ENCODE results near the gene LONP1.

LONP1 gene

GRCh38 chr19:5690125-5690954 is 29.6 kb downstream of the LONP1 start, which contains the start of gene RPL36 (continued):
- TF ChIP-seq ZSCAN18 (tag by site-specific recombination; IDR thresholded peaks at IDR 0.05) (peak; percentile 59; the same call in 1 of the 2 replicates), ZNF10 (tag by site-specific recombination; IDR thresholded peaks at IDR 0.05) (0 out of 2 replicates have a peak, but pooled peaks have one; percentile 30), ZFHX2 (tag by site-specific recombination; conservative IDR thresholded peaks at IDR 0.05) (no peak), TSHZ1 (tag by site-specific recombination; IDR thresholded peaks at IDR 0.05; ENCODE audit: borderline replicate concordance) (no peak), SCRT2 (tag by site-specific recombination; IDR thresholded peaks at IDR 0.05) (peak; percentile 84), INSM2 (tag by site-specific recombination; IDR thresholded peaks at IDR 0.05) (peak; percentile 63; the same call in 1 of the 2 replicates), OSR2 (tag by site-specific recombination; IDR thresholded peaks at IDR 0.05) (no peak), ZNF521 (tag by site-specific recombination; IDR thresholded peaks at IDR 0.05) (no peak), ZNF677 (tag by site-specific recombination; IDR thresholded peaks at IDR 0.05) (no peak), GFI1B (tag by site-specific recombination; IDR thresholded peaks at IDR 0.05) (0 out of 2 replicates have a peak, but pooled peaks have one; percentile 48), MZF1 (tag by site-specific recombination; IDR thresholded peaks at IDR 0.05; ENCODE audit: borderline replicate concordance) (0 out of 2 replicates have a peak, but pooled peaks have one; percentile 14), ZBTB20 (tag by site-specific recombination; IDR thresholded peaks at IDR 0.05) (peak; percentile 47; the same call in 1 of the 2 replicates), ZFP3 (tag by site-specific recombination; IDR thresholded peaks at IDR 0.05; ENCODE audit: low read depth) (peak; percentile 99), ZNF555 (tag by site-specific recombination; conservative IDR thresholded peaks at IDR 0.05) (no peak), ZNF560 (tag by site-specific recombination; IDR thresholded peaks at IDR 0.05; ENCODE audit: borderline replicate concordance) (no peak), MEIS1 (CRISPR knock-in tag; IDR thresholded peaks at IDR 0.05; ENCODE audit: borderline replicate concordance) (no peak), ZNF830 (tag by site-specific recombination; IDR thresholded peaks at IDR 0.05; ENCODE audit: low read depth) (no peak), ZNF610 (tag by site-specific recombination; IDR thresholded peaks at IDR 0.05; ENCODE audit: borderline replicate concordance) (peak; percentile 53), ZNF518A (tag by site-specific recombination; conservative IDR thresholded peaks at IDR 0.05; ENCODE audit: low read depth) (no peak), ZNF544 (tag by site-specific recombination; IDR thresholded peaks at IDR 0.05) (no peak), ZNF280D (tag by site-specific recombination; IDR thresholded peaks at IDR 0.05) (no peak), ZNF2 (tag by site-specific recombination; IDR thresholded peaks at IDR 0.05) (peak; percentile 92)
